ENCODE results near the gene GPR162.
A peak's percentile ranks its signal among the peaks of the same experiment; 100 is the strongest.
"Not testable (repeated sequence)": the region's sequence is repeated elsewhere in the genome, so short reads cannot be mapped to it uniquely, and the experiment has no call there.

Gene GPR162

GRCh38 chr12:6861391-6861790 is 39.8 kb downstream of the GPR162 start:
- no peak for DNase-seq

GRCh38 chr12:6863033-6863432 is 41.4 kb downstream of the GPR162 start:
- DNase-seq = no peak

GRCh38 chr12:6863586-6864321 is 42.1 kb downstream of the GPR162 start:
- DNase-seq = no peak

GRCh38 chr12:6865307-6865706 is 43.7 kb downstream of the GPR162 start:
- DNase-seq = not testable (repeated sequence)

- DNase-seq = no peak
Observed at GRCh38 chr12:6866163-6866919, 44.7 kb downstream of the GPR162 start.

GRCh38 chr12:6866920-6867412 is 45.3 kb downstream of the GPR162 start:
- DNase-seq = peak in 1 of 2 experiments; percentile 81

GRCh38 chr12:6867413-6868210 is 46.0 kb downstream of the GPR162 start, which contains the start of gene TPI1:
Gene TPI1 (plus strand): TSS chr12:6867531. CDS start chr12:6867567, 36 bp downstream.
- peak; percentile 63 to 92 for DNase-seq

GRCh38 chr12:6868211-6869048 is 46.8 kb downstream of the GPR162 start:
- DNase-seq = no peak

- peak; percentile 41 to 84 for DNase-seq
Observed at GRCh38 chr12:6869049-6870021, 47.7 kb downstream of the GPR162 start.

GRCh38 chr12:6870304-6870703 is 48.7 kb downstream of the GPR162 start:
- DNase-seq = not testable (repeated sequence)

- no peak for DNase-seq
Observed at GRCh38 chr12:6871052-6871957, 49.7 kb downstream of the GPR162 start.

- DNase-seq = peak; percentile 63 to 86
Observed at GRCh38 chr12:6872073-6873048, 50.7 kb downstream of the GPR162 start.

- peak; percentile 94 to 99 for DNase-seq
Observed at GRCh38 chr12:6873094-6874014, 51.7 kb downstream of the GPR162 start, which contains the start of gene SPSB2. Gene SPSB2 (minus strand): TSS chr12:6873303. CDS start chr12:6872901, 402 bp downstream.

- DNase-seq = not testable (repeated sequence)
Observed at GRCh38 chr12:6874015-6874368, 52.4 kb downstream of the GPR162 start.
